Duodenal mucosa (tissue), 2 donors: ENCODE measurements around the gene PF4V1.

Experiments used
- H3K27ac ChIP-seq: one replicate; pipeline ENCODE4 v1.7.0; 2013; ENCODE audit warnings: low read depth, low read length
- H3K27me3 ChIP-seq, 2 donors: one replicate each; pipeline ENCODE4 v1.7.0; 2013; ENCODE audit warnings: low read length in 2 of 2, control low read depth in 1 of 2; ENCODE audit not compliant: insufficient read depth in 2 of 2, control insufficient read depth in 1 of 2
- H3K36me3 ChIP-seq, 2 donors: one replicate each; pipeline ENCODE4 v1.7.0; 2013; ENCODE audit warnings: low read length in 2 of 2, control low read depth in 1 of 2; ENCODE audit not compliant: insufficient read depth in 2 of 2, control insufficient read depth in 1 of 2
- H3K4me1 ChIP-seq, 2 donors: one replicate each; pipeline ENCODE4 v1.7.0; 2013; ENCODE audit warnings: low read length in 2 of 2, control low read depth in 1 of 2; ENCODE audit not compliant: insufficient read depth in 2 of 2, control insufficient read depth in 1 of 2
- H3K4me3 ChIP-seq, 2 donors: one replicate each; pipeline ENCODE4 v1.7.0; 2013; ENCODE audit warnings: low read length in 2 of 2, low read depth in 1 of 2
- H3K9ac ChIP-seq, 2 donors: one replicate each; pipeline ENCODE4 v1.7.0; 2013; ENCODE audit warnings: low read length in 2 of 2, low read depth in 1 of 2
- H3K9me3 ChIP-seq, 2 donors: one replicate each; pipeline ENCODE4 v1.7.0; 2013; ENCODE audit warnings: low read length in 2 of 2, control low read depth in 1 of 2; ENCODE audit not compliant: control insufficient read depth in 1 of 2

The PF4V1 gene

GRCh38 chr4:73859614-73860088, 6.6 kb downstream of the PF4V1 start:
- Histone ChIP-seq H3K27ac (no peak overlapping the region), H3K27me3 (no peaks in the 10 kb centered on the region), H3K4me1 (peaks cover 0 to 10% of the 10 kb centered on the region in 2 donors), H3K36me3 (no peaks in the 10 kb centered on the region), H3K9ac (no peak overlapping the region), H3K9me3 (no peaks in the 10 kb centered on the region), H3K4me3 (no peak overlapping the region)

GRCh38 chr4:73860181-73860580, 7.1 kb downstream of the PF4V1 start:
- no peak overlapping the region for H3K9ac ChIP-seq
- no peaks in the 10 kb centered on the region for H3K36me3 ChIP-seq
- H3K9me3 ChIP-seq, result no peaks in the 10 kb centered on the region
- H3K4me1 ChIP-seq, result peaks cover 0 to 10% of the 10 kb centered on the region in 2 donors
- no peak overlapping the region for H3K4me3 ChIP-seq
- H3K27me3 ChIP-seq, result no peaks in the 10 kb centered on the region
- no peak overlapping the region for H3K27ac ChIP-seq

GRCh38 chr4:73860917-73861316, 7.8 kb downstream of the PF4V1 start:
- H3K27me3 ChIP-seq, result no peaks in the 10 kb centered on the region

GRCh38 chr4:73862322-73862721, 9.2 kb downstream of the PF4V1 start:
- Histone ChIP-seq H3K9ac (no peak overlapping the region), H3K4me3 (no peak overlapping the region), H3K36me3 (no peaks in the 10 kb centered on the region), H3K27ac (no peak overlapping the region), H3K4me1 (peaks cover 0 to 18% of the 10 kb centered on the region in 2 donors), H3K27me3 (no peaks in the 10 kb centered on the region), H3K9me3 (no peaks in the 10 kb centered on the region)

More at GRCh38 chr4:73860917-73861316, 7.8 kb downstream of the PF4V1 start:
- Histone ChIP-seq H3K9ac (no peak overlapping the region), H3K9me3 (no peaks in the 10 kb centered on the region), H3K36me3 (no peaks in the 10 kb centered on the region), H3K27ac (no peak overlapping the region), H3K4me1 (peaks cover 0 to 13% of the 10 kb centered on the region in 2 donors), H3K4me3 (no peak overlapping the region)

- no peaks in the 10 kb centered on the region for H3K9me3 ChIP-seq
- H3K36me3 ChIP-seq, result no peaks in the 10 kb centered on the region
- H3K27me3 ChIP-seq, result no peaks in the 10 kb centered on the region
- H3K9ac ChIP-seq, result no peak overlapping the region
- no peak overlapping the region for H3K4me3 ChIP-seq
- H3K4me1 ChIP-seq, result peaks cover 3 to 14% of the 10 kb centered on the region in 2 donors
- no peak overlapping the region for H3K27ac ChIP-seq
Observed at GRCh38 chr4:73864365-73864764, 11.3 kb downstream of the PF4V1 start.

GRCh38 chr4:73864961-73865360, 11.9 kb downstream of the PF4V1 start:
- H3K4me3 ChIP-seq, result no peak overlapping the region
- no peaks in the 10 kb centered on the region for H3K36me3 ChIP-seq
- no peak overlapping the region for H3K9ac ChIP-seq
- no peaks in the 10 kb centered on the region for H3K27me3 ChIP-seq
- peaks cover 3 to 10% of the 10 kb centered on the region in 2 donors for H3K4me1 ChIP-seq
- H3K27ac ChIP-seq, result no peak overlapping the region
- H3K9me3 ChIP-seq, result no peaks in the 10 kb centered on the region

GRCh38 chr4:73865431-73866096, 12.5 kb downstream of the PF4V1 start:
- H3K9me3 ChIP-seq, result no peaks in the 10 kb centered on the region
- peaks cover 3 to 8% of the 10 kb centered on the region in 2 donors for H3K4me1 ChIP-seq
- H3K36me3 ChIP-seq, result no peaks in the 10 kb centered on the region
- H3K27ac ChIP-seq, result no peak overlapping the region
- H3K9ac ChIP-seq, result no peak overlapping the region
- H3K4me3 ChIP-seq, result no peak overlapping the region
- no peaks in the 10 kb centered on the region for H3K27me3 ChIP-seq

GRCh38 chr4:73866246-73866645, 13.2 kb downstream of the PF4V1 start:
- Histone ChIP-seq H3K9ac (no peak overlapping the region), H3K4me1 (peaks cover 3 to 8% of the 10 kb centered on the region in 2 donors), H3K36me3 (no peaks in the 10 kb centered on the region), H3K27ac (no peak overlapping the region), H3K27me3 (no peaks in the 10 kb centered on the region), H3K4me3 (no peak overlapping the region), H3K9me3 (no peaks in the 10 kb centered on the region)

- Histone ChIP-seq H3K4me1 (peaks cover 3 to 8% of the 10 kb centered on the region in 2 donors), H3K9me3 (no peaks in the 10 kb centered on the region), H3K36me3 (no peaks in the 10 kb centered on the region), H3K27me3 (no peaks in the 10 kb centered on the region), H3K4me3 (no peak overlapping the region), H3K27ac (no peak overlapping the region), H3K9ac (no peak overlapping the region)
Observed at GRCh38 chr4:73867783-73868182, 14.7 kb downstream of the PF4V1 start.

GRCh38 chr4:73868206-73869129, 15.4 kb downstream of the PF4V1 start:
- peak overlapping the region; percentile 46 to 56 for H3K9ac ChIP-seq
- no peak overlapping the region for H3K27ac ChIP-seq
- H3K36me3 ChIP-seq, result no peaks in the 10 kb centered on the region
- H3K4me3 ChIP-seq, result peak overlapping the region; percentile 70 to 74
- peaks cover 3 to 8% of the 10 kb centered on the region in 2 donors for H3K4me1 ChIP-seq
- H3K9me3 ChIP-seq, result no peaks in the 10 kb centered on the region
- no peaks in the 10 kb centered on the region for H3K27me3 ChIP-seq
